GM12872 (cell line): ENCODE results near the gene C2orf72.

Source experiments
- TF ChIP-seq, protein P1 (sequence below): IDR thresholded peaks from 3 replicates; pipeline ENCODE4 v1.5.1; 2011; ENCODE audit warnings: low read depth, mild to moderate bottlenecking, low read length, moderate library complexity; ENCODE audit not compliant: insufficient read depth

Gene C2orf72

DNA sequence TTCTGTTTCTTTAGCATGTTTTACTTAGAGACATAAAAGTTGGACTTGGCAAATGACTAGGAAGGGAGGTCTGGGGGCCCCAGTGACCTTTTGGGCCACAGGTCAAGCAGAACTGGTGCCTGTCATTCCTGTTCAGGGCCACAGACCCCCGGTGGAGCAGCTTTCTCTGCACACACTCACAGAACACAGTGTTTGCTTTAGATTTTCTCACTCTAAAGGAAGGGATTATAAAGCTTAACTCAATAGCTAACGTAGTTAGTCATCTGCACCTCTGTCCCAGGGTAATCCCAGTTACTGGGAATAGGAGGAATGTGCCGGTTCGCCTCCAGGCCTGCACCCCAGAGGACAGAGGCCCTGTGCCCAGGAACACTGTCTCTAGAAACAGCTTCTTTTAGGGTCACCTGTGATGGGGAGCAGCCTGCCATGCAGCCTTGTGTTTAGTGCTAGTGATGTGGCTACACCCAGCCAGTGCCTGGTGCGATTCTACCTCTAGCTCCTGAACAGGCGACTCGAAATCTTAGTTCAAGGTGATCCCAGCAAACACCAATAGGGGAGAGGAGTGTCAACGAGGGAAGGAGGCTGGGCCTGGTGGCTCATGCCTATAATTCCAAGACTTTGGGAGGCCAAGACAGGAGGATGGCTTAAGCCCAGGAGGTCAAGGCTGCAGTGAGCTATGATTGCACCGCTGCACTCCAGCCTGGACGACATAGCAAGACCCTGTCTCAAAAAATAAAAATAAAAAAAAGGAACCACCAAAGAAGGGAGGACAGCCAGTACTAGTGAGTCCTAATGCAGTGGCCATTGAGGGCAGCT lies 29.8 kb upstream of the C2orf72 start:
- TF ChIP-seq, protein P1, sequence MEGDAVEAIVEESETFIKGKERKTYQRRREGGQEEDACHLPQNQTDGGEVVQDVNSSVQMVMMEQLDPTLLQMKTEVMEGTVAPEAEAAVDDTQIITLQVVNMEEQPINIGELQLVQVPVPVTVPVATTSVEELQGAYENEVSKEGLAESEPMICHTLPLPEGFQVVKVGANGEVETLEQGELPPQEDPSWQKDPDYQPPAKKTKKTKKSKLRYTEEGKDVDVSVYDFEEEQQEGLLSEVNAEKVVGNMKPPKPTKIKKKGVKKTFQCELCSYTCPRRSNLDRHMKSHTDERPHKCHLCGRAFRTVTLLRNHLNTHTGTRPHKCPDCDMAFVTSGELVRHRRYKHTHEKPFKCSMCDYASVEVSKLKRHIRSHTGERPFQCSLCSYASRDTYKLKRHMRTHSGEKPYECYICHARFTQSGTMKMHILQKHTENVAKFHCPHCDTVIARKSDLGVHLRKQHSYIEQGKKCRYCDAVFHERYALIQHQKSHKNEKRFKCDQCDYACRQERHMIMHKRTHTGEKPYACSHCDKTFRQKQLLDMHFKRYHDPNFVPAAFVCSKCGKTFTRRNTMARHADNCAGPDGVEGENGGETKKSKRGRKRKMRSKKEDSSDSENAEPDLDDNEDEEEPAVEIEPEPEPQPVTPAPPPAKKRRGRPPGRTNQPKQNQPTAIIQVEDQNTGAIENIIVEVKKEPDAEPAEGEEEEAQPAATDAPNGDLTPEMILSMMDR, result no peak

DNA sequence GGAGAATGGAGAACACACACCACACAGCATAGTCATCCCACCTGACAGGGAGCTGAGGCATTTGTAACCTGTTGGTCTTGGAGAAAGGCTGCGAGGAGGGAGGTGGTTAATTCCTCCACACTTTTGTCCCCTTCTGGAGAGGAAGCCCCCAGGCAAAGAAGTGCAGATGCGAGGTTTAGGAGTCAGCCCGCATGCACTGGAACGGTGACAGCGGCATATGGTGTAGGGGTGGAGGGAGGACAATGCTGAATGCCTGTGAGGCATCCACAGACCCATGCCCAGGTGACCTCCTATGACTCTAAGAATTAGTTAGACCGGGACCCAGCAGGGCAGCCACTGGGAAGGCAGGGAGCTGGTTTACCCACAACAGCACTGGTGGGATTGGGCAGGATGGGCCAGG lies 29.2 kb upstream of the C2orf72 start:
- TF ChIP-seq, protein P1, result no peak

DNA sequence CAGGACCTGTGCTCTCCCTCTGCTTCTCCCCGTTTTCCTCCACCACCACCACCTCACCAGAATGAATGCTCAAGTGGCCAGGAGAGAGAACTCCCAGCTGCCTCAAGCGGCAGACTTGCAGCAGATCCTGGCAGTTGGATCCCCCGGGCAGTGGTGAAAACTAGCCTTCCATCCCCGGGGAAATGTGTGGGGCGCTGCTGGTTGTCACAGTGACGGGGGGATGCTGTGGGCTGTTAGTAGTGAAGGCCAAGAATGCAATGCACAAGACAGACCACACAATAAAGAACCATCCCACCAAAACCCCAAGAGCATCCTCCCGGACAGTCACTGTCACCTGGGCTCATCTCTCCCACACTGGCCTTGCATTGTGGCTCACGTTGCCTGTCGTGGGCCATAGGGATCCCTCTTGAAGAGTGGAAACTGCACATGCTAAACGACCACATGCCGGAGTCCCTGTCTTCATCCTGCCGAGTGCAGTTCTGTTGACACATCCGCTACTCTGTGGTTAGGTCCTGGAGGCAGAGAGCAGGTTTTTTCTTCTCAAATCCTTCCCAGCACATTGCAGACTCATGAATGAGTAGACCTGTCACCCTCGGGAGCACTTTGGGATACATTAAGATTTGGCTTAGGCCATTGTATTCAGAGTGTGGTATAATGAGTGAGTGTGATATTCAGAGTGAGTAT lies 27.9 kb upstream of the C2orf72 start:
- TF ChIP-seq, protein P1, result no peak

DNA sequence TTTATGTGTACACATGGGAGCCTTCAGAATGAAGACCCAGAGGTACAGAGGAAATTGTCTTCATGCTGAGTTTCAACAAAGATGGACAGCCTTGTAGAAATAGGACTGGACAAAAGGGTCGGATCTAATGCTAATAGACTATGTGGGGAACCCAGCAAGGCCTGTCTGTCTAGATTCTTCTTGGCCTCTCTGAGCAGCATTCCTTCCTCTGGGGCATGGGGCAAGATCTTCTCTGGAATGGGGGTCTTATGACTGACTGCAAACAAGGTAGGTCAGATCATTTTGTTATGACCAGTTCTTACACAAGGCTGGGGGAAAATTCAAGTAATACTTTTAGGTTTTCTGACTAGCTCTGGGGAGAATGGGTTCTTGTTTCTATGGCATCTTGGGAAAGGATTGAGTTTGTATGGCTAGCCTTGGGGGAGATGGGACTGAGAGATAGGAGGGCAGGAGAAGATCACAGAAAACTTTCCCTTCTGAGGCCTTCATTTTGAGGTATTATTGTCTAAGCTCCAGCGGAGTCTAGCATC lies 27.1 kb upstream of the C2orf72 start:
- TF ChIP-seq, protein P1, result no peak

DNA sequence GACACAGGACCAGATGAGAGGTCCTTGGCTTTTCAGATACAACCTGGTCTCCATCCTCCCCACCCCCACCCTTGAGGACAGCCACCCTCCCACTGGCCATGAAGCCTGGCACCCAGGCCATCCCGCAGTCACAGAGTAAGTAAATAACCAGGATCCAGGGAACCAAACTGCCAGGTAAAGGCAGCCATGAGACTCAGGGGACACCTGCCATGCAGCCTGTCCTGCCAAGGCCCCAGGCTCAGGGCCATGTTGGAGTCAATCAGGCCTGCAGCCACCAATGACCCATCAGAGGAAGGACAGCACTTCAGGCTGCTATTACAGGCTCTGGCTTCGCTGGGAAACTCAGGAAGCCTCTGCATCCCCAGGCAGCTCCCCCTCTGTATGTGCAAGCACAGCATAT lies 25.8 kb upstream of the C2orf72 start:
- TF ChIP-seq, protein P1, result no peak

DNA sequence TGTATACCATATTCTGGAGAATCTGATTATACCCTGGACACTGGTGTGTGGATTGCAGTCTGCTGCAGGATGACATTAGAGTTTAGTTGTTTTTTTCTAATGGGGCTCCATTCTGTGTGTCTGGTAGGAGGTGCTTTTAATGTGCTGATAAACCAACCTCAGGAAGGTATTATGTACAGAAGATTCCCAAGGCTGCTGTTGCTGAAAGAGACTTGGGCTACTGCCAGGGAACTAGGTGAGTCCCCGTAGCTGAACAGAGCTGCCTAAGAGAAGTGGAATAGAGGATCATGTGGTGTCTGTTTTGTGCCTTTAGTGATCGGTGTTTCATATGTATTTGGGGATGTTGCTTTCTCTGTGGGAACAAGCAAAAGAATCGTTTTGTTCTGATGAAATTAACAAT lies 24.9 kb upstream of the C2orf72 start:
- TF ChIP-seq, protein P1, result no peak

DNA sequence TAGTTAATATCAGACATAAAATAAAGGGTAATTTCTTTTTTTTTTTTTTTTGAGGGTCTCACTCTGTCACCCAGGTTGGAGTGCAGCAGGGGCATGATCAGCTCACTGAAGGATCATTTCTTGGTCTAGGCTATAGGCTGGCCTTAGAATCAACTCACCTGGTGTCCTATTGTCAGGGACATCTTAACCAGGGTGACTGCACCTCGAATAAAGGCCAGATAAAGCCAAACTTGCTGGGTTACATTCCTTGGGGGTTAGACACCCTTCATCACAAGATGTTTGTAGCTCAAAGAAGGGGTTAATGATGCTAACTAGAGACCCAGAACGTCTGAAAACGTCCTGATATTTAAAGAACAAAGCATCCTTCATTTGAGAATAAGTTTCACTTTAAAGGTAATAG lies 23.5 kb upstream of the C2orf72 start:
- TF ChIP-seq, protein P1, result no peak
